ENCODE results near the gene NAALADL2.

NAALADL2 gene

DNA sequence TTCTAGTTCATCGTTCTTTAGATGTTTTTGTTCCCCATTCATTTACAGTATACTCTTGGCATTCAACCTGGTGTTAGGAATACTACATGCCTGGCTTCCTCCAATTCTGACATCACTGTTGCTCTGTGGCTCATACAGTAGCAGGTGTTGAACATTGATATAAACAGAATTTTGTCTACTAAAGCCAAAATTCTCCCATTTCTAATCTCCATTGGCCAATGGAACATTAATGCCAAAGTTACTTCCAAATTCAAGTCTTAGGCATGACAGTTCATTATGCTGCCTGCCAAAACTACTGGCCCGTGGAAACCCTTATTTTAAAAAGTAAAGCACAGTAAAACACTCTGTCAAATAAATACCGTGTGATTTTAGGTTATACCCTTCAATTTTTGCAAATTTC lies 368.0 kb downstream of the NAALADL2 start:
- Histone ChIP-seq H3K4me3 (ENCODE audit: low read depth, low read length) (no peak overlapping the region), H3K9me3 (ENCODE audit: control insufficient read depth, insufficient read depth, low read length) (no peaks in the 10 kb centered on the region), H3K9ac (ENCODE audit: low read depth, low read length) (no peak overlapping the region), H3K4me1 (ENCODE audit: control insufficient read depth, insufficient read depth, low read length) (no peaks in the 10 kb centered on the region), H3K27me3 (ENCODE audit: control insufficient read depth, insufficient read depth, low read length) (no peaks in the 10 kb centered on the region), H3K36me3 (ENCODE audit: control insufficient read depth, insufficient read depth, low read length) (no peaks in the 10 kb centered on the region)

- H3K9ac ChIP-seq (ENCODE audit: low read depth, low read length): no peak overlapping the region
- no peaks in the 10 kb centered on the region for H3K27me3 ChIP-seq (ENCODE audit: control insufficient read depth, insufficient read depth, low read length)
- H3K4me1 ChIP-seq (ENCODE audit: control insufficient read depth, insufficient read depth, low read length): no peaks in the 10 kb centered on the region
- no peaks in the 10 kb centered on the region for H3K9me3 ChIP-seq (ENCODE audit: control insufficient read depth, insufficient read depth, low read length)
- no peak overlapping the region for H3K4me3 ChIP-seq (ENCODE audit: low read depth, low read length)
- H3K36me3 ChIP-seq (ENCODE audit: control insufficient read depth, insufficient read depth, low read length): no peaks in the 10 kb centered on the region
These were observed 375.1 kb downstream of the NAALADL2 start for GRCh38 chr3:175233957-175234940.

GRCh38 chr3:175238801-175239200 lies 379.7 kb downstream of the NAALADL2 start:
- H3K36me3 ChIP-seq (ENCODE audit: control insufficient read depth, insufficient read depth, low read length): no peaks in the 10 kb centered on the region
- no peak overlapping the region for H3K9ac ChIP-seq (ENCODE audit: low read depth, low read length)
- H3K4me1 ChIP-seq (ENCODE audit: control insufficient read depth, insufficient read depth, low read length): no peaks in the 10 kb centered on the region
- no peaks in the 10 kb centered on the region for H3K9me3 ChIP-seq (ENCODE audit: control insufficient read depth, insufficient read depth, low read length)
- H3K27me3 ChIP-seq (ENCODE audit: control insufficient read depth, insufficient read depth, low read length): no peaks in the 10 kb centered on the region
- no peak overlapping the region for H3K4me3 ChIP-seq (ENCODE audit: low read depth, low read length)

DNA sequence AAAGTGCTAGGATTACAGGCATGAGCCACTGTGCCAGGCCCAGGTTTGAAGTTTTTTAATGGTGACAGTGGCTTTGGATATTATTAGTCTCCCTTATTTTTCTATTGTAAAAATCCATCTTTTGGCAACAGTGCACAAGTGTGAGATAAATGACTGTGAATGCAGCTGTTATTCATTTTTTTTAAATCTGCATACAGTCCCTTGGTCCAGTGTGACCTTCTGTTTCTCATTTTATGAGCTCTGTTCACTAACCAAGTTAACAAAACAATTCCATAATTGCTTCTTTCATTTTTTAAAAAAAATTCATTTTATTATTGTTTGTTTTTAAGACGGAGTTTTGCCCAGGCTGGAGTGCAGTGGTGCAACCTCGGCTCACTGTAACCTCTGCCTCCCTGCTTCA lies 381.8 kb downstream of the NAALADL2 start:
- peaks cover 4% of the 10 kb centered on the region for H3K27me3 ChIP-seq (ENCODE audit: control insufficient read depth, insufficient read depth, low read length)
- no peak overlapping the region for H3K9ac ChIP-seq (ENCODE audit: low read depth, low read length)
- no peaks in the 10 kb centered on the region for H3K9me3 ChIP-seq (ENCODE audit: control insufficient read depth, insufficient read depth, low read length)
- H3K4me1 ChIP-seq (ENCODE audit: control insufficient read depth, insufficient read depth, low read length): no peaks in the 10 kb centered on the region
- H3K36me3 ChIP-seq (ENCODE audit: control insufficient read depth, insufficient read depth, low read length): no peaks in the 10 kb centered on the region
- no peak overlapping the region for H3K4me3 ChIP-seq (ENCODE audit: low read depth, low read length)

- Histone ChIP-seq H3K9ac (ENCODE audit: low read depth, low read length) (no peak overlapping the region), H3K27me3 (ENCODE audit: control insufficient read depth, insufficient read depth, low read length) (peaks cover 8% of the 10 kb centered on the region), H3K4me3 (ENCODE audit: low read depth, low read length) (no peak overlapping the region), H3K4me1 (ENCODE audit: control insufficient read depth, insufficient read depth, low read length) (no peaks in the 10 kb centered on the region), H3K9me3 (ENCODE audit: control insufficient read depth, insufficient read depth, low read length) (no peaks in the 10 kb centered on the region), H3K36me3 (ENCODE audit: control insufficient read depth, insufficient read depth, low read length) (no peaks in the 10 kb centered on the region)
These were observed 383.1 kb downstream of the NAALADL2 start for GRCh38 chr3:175242243-175242642.

- Histone ChIP-seq H3K9me3 (ENCODE audit: control insufficient read depth, insufficient read depth, low read length) (no peaks in the 10 kb centered on the region), H3K27me3 (ENCODE audit: control insufficient read depth, insufficient read depth, low read length) (peaks cover 8% of the 10 kb centered on the region), H3K9ac (ENCODE audit: low read depth, low read length) (no peak overlapping the region), H3K4me1 (ENCODE audit: control insufficient read depth, insufficient read depth, low read length) (no peaks in the 10 kb centered on the region), H3K4me3 (ENCODE audit: low read depth, low read length) (no peak overlapping the region), H3K36me3 (ENCODE audit: control insufficient read depth, insufficient read depth, low read length) (no peaks in the 10 kb centered on the region)
These were observed 387.1 kb downstream of the NAALADL2 start for GRCh38 chr3:175246234-175246633.

- Histone ChIP-seq H3K9ac (ENCODE audit: low read depth, low read length) (no peak overlapping the region), H3K4me1 (ENCODE audit: control insufficient read depth, insufficient read depth, low read length) (no peaks in the 10 kb centered on the region), H3K36me3 (ENCODE audit: control insufficient read depth, insufficient read depth, low read length) (no peaks in the 10 kb centered on the region), H3K27me3 (ENCODE audit: control insufficient read depth, insufficient read depth, low read length) (peaks cover 8% of the 10 kb centered on the region), H3K9me3 (ENCODE audit: control insufficient read depth, insufficient read depth, low read length) (no peaks in the 10 kb centered on the region), H3K4me3 (ENCODE audit: low read depth, low read length) (no peak overlapping the region)
These were observed 387.6 kb downstream of the NAALADL2 start for GRCh38 chr3:175246766-175247165.

DNA sequence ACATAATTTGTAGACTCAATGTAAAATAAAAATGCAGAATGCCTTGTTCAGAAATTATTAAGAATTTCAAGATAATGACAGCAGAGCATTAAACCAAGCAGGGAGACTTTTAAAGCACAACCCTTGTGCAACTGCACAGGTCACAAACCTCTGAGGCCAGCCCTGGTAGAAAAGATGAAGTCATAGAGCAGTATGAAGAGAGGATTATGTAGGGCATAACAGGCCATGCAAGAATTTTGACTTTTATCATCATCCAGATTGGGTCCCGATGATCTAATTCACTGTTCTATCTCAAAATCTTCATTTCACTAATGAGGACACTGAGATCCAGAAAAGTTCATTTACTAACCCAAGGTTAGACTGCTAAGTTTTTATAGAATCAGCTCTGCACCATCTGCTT lies 388.5 kb downstream of the NAALADL2 start:
- H3K9me3 ChIP-seq (ENCODE audit: control insufficient read depth, insufficient read depth, low read length): no peaks in the 10 kb centered on the region
- H3K36me3 ChIP-seq (ENCODE audit: control insufficient read depth, insufficient read depth, low read length): no peaks in the 10 kb centered on the region
- peaks cover 8% of the 10 kb centered on the region for H3K27me3 ChIP-seq (ENCODE audit: control insufficient read depth, insufficient read depth, low read length)
- peaks cover 3% of the 10 kb centered on the region for H3K4me1 ChIP-seq (ENCODE audit: control insufficient read depth, insufficient read depth, low read length)
- H3K4me3 ChIP-seq (ENCODE audit: low read depth, low read length): no peak overlapping the region
- no peak overlapping the region for H3K9ac ChIP-seq (ENCODE audit: low read depth, low read length)

DNA sequence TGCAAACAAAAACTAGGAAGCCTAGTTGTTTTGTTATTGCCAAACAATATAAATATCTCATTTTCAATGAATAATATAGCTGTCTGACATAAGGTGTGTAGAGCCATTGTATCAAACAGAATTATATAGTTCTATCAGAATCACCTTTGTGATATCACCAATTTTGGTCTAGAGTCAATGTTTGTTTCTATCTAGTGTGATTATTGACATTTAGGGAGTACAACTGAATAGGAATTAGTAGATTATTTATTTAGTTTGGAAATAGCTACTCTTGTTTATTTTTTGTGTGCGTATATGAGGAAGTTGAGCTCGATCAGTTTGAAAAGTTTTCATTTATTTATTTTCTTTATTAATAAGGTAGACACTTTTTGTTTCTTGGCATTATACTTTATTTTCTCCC lies 389.7 kb downstream of the NAALADL2 start:
- H3K4me3 ChIP-seq (ENCODE audit: low read depth, low read length): no peak overlapping the region
- no peaks in the 10 kb centered on the region for H3K9me3 ChIP-seq (ENCODE audit: control insufficient read depth, insufficient read depth, low read length)
- no peaks in the 10 kb centered on the region for H3K36me3 ChIP-seq (ENCODE audit: control insufficient read depth, insufficient read depth, low read length)
- H3K9ac ChIP-seq (ENCODE audit: low read depth, low read length): no peak overlapping the region
- peaks cover 8% of the 10 kb centered on the region for H3K27me3 ChIP-seq (ENCODE audit: control insufficient read depth, insufficient read depth, low read length)
- H3K4me1 ChIP-seq (ENCODE audit: control insufficient read depth, insufficient read depth, low read length): peaks cover 5% of the 10 kb centered on the region

DNA sequence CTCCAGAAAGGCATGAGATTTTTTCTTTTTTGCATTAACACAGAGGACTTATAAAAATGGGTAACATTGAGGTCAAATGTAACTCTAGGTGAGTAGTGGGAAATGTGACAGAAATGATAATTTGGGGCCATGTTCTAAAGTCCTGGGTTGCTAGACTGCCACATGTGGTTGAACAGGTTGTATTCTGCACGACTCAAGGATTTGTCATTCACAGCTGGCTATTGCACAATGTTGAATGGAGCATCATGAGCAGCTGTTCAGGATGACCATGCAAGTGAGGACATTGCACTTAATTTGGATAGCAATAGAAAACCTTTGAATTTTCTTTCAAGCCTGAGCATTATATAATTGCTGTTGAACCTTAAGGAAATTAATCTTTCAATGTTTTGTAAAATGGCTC lies 396.6 kb downstream of the NAALADL2 start:
- H3K9me3 ChIP-seq (ENCODE audit: control insufficient read depth, insufficient read depth, low read length): no peaks in the 10 kb centered on the region
- peaks cover 5% of the 10 kb centered on the region for H3K4me1 ChIP-seq (ENCODE audit: control insufficient read depth, insufficient read depth, low read length)
- H3K9ac ChIP-seq (ENCODE audit: low read depth, low read length): no peak overlapping the region
- H3K36me3 ChIP-seq (ENCODE audit: control insufficient read depth, insufficient read depth, low read length): no peaks in the 10 kb centered on the region
- no peaks in the 10 kb centered on the region for H3K27me3 ChIP-seq (ENCODE audit: control insufficient read depth, insufficient read depth, low read length)
- H3K4me3 ChIP-seq (ENCODE audit: low read depth, low read length): no peak overlapping the region

DNA sequence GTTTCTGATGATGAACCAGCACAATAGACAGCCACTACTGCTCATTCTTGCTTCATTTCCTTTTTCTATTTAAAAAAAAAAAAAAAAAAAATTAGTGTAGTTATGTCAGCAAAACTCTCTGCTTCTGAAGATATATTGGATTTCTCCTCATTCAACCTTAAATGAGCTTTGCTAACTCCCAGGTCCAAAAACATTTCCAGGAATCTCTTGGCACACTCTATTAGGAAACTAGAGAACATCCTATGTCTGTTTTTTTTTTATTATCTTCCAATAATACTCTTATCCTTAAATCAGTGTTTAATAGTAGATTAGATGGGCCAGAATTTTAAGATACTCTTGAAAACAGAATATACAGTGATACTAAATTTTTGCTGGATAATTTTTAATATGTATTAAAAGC lies 398.0 kb downstream of the NAALADL2 start:
- Histone ChIP-seq H3K27me3 (ENCODE audit: control insufficient read depth, insufficient read depth, low read length) (no peaks in the 10 kb centered on the region), H3K36me3 (ENCODE audit: control insufficient read depth, insufficient read depth, low read length) (no peaks in the 10 kb centered on the region), H3K9me3 (ENCODE audit: control insufficient read depth, insufficient read depth, low read length) (no peaks in the 10 kb centered on the region), H3K9ac (ENCODE audit: low read depth, low read length) (no peak overlapping the region), H3K4me3 (ENCODE audit: low read depth, low read length) (no peak overlapping the region), H3K4me1 (ENCODE audit: control insufficient read depth, insufficient read depth, low read length) (peaks cover 5% of the 10 kb centered on the region)

DNA sequence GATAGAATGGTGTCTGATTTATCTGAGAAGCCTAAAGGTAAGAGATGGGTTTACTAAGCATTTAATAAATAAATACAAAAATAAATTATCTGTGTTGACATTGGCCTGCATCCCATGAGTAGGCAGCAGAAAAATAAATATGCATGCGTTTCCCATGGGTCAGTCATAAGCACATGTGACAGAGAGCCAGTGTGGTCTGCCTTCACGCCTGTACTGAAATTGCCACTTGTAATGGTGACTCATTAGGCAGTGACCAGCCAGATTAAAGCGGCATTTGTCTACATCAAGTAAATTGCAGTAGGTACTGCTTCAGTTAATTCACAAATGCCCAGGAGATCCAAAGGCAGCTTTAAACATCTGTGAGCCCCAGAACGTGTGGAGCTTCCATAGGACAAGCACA lies 399.6 kb downstream of the NAALADL2 start:
- no peaks in the 10 kb centered on the region for H3K36me3 ChIP-seq (ENCODE audit: control insufficient read depth, insufficient read depth, low read length)
- no peaks in the 10 kb centered on the region for H3K27me3 ChIP-seq (ENCODE audit: control insufficient read depth, insufficient read depth, low read length)

More for the DNA sequence above, 399.6 kb downstream of the NAALADL2 start:
- no peaks in the 10 kb centered on the region for H3K4me1 ChIP-seq (ENCODE audit: control insufficient read depth, insufficient read depth, low read length)
- peak overlapping the region; percentile 29 for H3K9ac ChIP-seq (ENCODE audit: low read depth, low read length)
- no peaks in the 10 kb centered on the region for H3K9me3 ChIP-seq (ENCODE audit: control insufficient read depth, insufficient read depth, low read length)
- H3K4me3 ChIP-seq (ENCODE audit: low read depth, low read length): no peak overlapping the region

Data from iPS-15b (cell line).